Neutrophil (primary cell): Measurements from ENCODE around the gene CEP162.
"Not testable (repeated sequence)": the region's sequence is repeated elsewhere in the genome, so short reads cannot be mapped to it uniquely, and the experiment has no call there.

Experiments
- H3K27ac ChIP-seq: fragments of 200-600 bp; sonication (generic); 2 replicates; pipeline ENCODE4 v1.5.1; 2016; ENCODE audit warnings: mild to moderate bottlenecking, moderate library complexity
- H3K27me3 ChIP-seq: fragments of 200-600 bp; sonication (generic); 2 replicates; pipeline ENCODE4 v1.6.0; 2016; ENCODE audit warnings: mild to moderate bottlenecking
- H3K36me3 ChIP-seq: fragments of 200-600 bp; sonication (generic); 2 replicates; pipeline ENCODE4 v1.5.1; 2017
- H3K4me1 ChIP-seq, 2 experiments: fragments of 200-600 bp in 1 of 2; sonication (generic) in 1 of 2; 1 replicate in 1 of 2; 2 replicates in 1 of 2; pipeline versions ENCODE4 v1.5.1 to v1.6.1; 2013 to 2016; ENCODE audit warnings: low read depth in 1 of 2, low read length in 1 of 2, mild to moderate bottlenecking in 1 of 2, moderate library complexity in 1 of 2; ENCODE audit not compliant: control insufficient read depth in 1 of 2, insufficient read depth in 1 of 2
- H3K4me3 ChIP-seq, 2 experiments: fragments of 200-600 bp in 1 of 2; sonication (generic) in 1 of 2; 1 replicate in 1 of 2; 2 replicates in 1 of 2; pipeline ENCODE4 v1.5.1; 2013 to 2016; ENCODE audit warnings: low read depth in 1 of 2, low read length in 1 of 2, mild to moderate bottlenecking in 1 of 2, moderate library complexity in 1 of 2
- H3K9me3 ChIP-seq: fragments of 200-600 bp; sonication (generic); 2 replicates; pipeline ENCODE4 v1.5.1; 2016
- TF ChIP-seq, protein P1 (sequence below): fragments of 200-600 bp; sonication (generic); IDR thresholded peaks from 2 replicates; pipeline ENCODE4 v1.5.1; 2016; ENCODE audit warnings: antibody characterized with exemption

CEP162 gene

GRCh38 chr6:84123186-84123585 is 104.3 kb downstream of the CEP162 start:
- TF ChIP-seq, protein P1, sequence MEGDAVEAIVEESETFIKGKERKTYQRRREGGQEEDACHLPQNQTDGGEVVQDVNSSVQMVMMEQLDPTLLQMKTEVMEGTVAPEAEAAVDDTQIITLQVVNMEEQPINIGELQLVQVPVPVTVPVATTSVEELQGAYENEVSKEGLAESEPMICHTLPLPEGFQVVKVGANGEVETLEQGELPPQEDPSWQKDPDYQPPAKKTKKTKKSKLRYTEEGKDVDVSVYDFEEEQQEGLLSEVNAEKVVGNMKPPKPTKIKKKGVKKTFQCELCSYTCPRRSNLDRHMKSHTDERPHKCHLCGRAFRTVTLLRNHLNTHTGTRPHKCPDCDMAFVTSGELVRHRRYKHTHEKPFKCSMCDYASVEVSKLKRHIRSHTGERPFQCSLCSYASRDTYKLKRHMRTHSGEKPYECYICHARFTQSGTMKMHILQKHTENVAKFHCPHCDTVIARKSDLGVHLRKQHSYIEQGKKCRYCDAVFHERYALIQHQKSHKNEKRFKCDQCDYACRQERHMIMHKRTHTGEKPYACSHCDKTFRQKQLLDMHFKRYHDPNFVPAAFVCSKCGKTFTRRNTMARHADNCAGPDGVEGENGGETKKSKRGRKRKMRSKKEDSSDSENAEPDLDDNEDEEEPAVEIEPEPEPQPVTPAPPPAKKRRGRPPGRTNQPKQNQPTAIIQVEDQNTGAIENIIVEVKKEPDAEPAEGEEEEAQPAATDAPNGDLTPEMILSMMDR: no peak

DNA sequence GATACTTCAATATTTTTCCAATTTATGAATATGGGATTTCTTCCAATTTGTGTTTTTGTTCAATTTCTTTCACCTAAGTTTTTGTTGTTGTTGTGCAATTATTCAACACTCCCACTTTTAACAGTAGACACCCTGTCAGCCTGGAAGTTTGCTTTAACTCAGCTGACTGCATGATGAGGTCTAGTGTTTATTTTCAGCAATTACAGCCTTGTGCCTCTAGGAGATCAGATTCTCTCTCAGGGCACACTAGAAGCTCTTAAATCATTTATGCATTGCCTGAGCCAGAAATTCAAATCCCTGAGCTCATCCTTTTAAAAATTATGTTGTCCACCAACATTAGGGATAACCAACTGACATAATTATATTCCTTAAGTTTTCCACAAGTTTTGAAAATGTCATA is 108.2 kb downstream of the CEP162 start:
- Histone ChIP-seq H3K9me3 (no peaks in the 10 kb centered on the region), H3K4me3 (no peak overlapping the region), H3K36me3 (no peaks in the 10 kb centered on the region), H3K4me1 (no peaks in the 10 kb centered on the region), H3K27ac (no peak overlapping the region), H3K27me3 (no peaks in the 10 kb centered on the region)
- TF ChIP-seq, protein P1: no peak

More at GRCh38 chr6:84123186-84123585, 104.3 kb downstream of the CEP162 start:
- Histone ChIP-seq H3K4me1 (no peaks in the 10 kb centered on the region), H3K27me3 (no peaks in the 10 kb centered on the region), H3K4me3 (no peak overlapping the region), H3K27ac (no peak overlapping the region), H3K36me3 (peaks cover 11% of the 10 kb centered on the region), H3K9me3 (no peaks in the 10 kb centered on the region)

GRCh38 chr6:84118191-84118590 is 109.3 kb downstream of the CEP162 start:
- Histone ChIP-seq H3K27ac (no peak overlapping the region), H3K4me3 (no peak overlapping the region), H3K36me3 (no peaks in the 10 kb centered on the region), H3K4me1 (no peaks in the 10 kb centered on the region), H3K27me3 (no peaks in the 10 kb centered on the region), H3K9me3 (no peaks in the 10 kb centered on the region)
- TF ChIP-seq, protein P1: no peak

DNA sequence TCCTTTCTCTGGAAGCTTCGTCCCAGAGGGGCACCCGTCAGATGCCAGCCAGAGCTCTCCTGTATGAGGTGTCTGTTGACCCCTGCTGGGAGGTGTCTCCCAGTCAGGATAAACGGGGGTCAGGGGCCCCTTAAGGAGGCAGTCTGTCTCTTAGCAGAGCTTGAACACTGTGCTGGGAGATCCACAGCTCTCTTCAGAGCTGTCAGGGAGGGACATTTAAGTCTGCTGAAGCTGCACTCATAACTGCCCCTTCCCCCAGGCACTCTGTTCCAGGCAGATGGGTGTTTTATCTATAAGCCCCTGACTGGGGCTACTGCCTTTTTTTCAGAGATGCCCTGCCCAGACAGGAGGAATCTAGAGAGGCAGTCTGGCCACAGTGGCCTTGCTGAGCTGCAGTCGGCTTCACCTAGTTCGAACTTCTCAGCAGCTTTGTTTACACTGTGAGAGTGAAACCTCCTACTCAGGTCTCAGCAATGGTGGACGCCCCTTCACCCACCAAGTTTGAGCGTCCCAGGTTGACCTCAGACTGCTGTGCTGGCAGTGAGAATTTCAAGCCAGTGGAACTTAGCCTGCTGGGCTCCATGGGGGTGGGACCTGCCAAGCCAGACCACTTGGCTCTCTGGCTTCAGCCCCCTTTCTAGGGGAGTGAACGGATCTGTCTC is 112.4 kb downstream of the CEP162 start:
- not testable (repeated sequence) for H3K27ac ChIP-seq, H3K4me1 ChIP-seq, H3K4me3 ChIP-seq, H3K27me3 ChIP-seq, H3K9me3 ChIP-seq, H3K36me3 ChIP-seq

- not testable (repeated sequence) for H3K27me3 ChIP-seq, H3K9me3 ChIP-seq, H3K4me1 ChIP-seq, H3K36me3 ChIP-seq, H3K4me3 ChIP-seq, H3K27ac ChIP-seq
These were observed 116.1 kb downstream of the CEP162 start for GRCh38 chr6:84111351-84111750.

GRCh38 chr6:84107495-84107894 is 119.9 kb downstream of the CEP162 start:
- Histone ChIP-seq H3K36me3 (no peaks in the 10 kb centered on the region), H3K27me3 (no peaks in the 10 kb centered on the region), H3K4me3 (no peak overlapping the region), H3K9me3 (no peaks in the 10 kb centered on the region), H3K4me1 (no peaks in the 10 kb centered on the region), H3K27ac (no peak overlapping the region)
- TF ChIP-seq, protein P1: no peak

- not testable (repeated sequence) for H3K4me1 ChIP-seq, H3K36me3 ChIP-seq, H3K27ac ChIP-seq, H3K4me3 ChIP-seq, H3K27me3 ChIP-seq, H3K9me3 ChIP-seq
These were observed 122.1 kb downstream of the CEP162 start for GRCh38 chr6:84105215-84105924.
